SK-N-SH treated with all-trans-retinoic acid at 6 μM for 48 hours (cell line): Measurements from ENCODE around the gene KCNH1.

Source experiments
- ARNTL ChIP-seq: fragments of 450-650 bp; formaldehyde crosslinking; IDR thresholded peaks from 2 replicates; pipeline ENCODE4 v1.5.0; 2020; ENCODE audit warnings: low read depth, mild to moderate bottlenecking, moderate library complexity, borderline replicate concordance
- BACH2 ChIP-seq: fragments of 250-450 bp; sonication (Bioruptor Pico); IDR thresholded peaks from 2 replicates; pipeline ENCODE4 v1.9.0; 2021; ENCODE audit warnings: mild to moderate bottlenecking, borderline replicate concordance
- CSRNP3 ChIP-seq: fragments of 250-450 bp; sonication (Bioruptor Pico); IDR thresholded peaks from 2 replicates; pipeline ENCODE4 v1.5.1; 2021; ENCODE audit warnings: mild to moderate bottlenecking, moderate library complexity
- ESRRG ChIP-seq: fragments of 250-450 bp; sonication (Bioruptor Pico); IDR thresholded peaks from 2 replicates; pipeline ENCODE4 v1.6.1; 2021; ENCODE audit warnings: mild to moderate bottlenecking
- GLIS3 ChIP-seq: fragments of 250-450 bp; sonication (Bioruptor Pico); IDR thresholded peaks from 2 replicates; pipeline ENCODE4 v1.5.0; 2020; ENCODE audit warnings: mild to moderate bottlenecking, moderate library complexity
- ISL1 ChIP-seq: fragments of 250-450 bp; sonication (Bioruptor Pico); IDR thresholded peaks from 2 replicates; pipeline ENCODE4 v2.1.2; 2022; ENCODE audit warnings: mild to moderate bottlenecking, moderate library complexity
- OSR1 ChIP-seq: fragments of 250-450 bp; sonication (Bioruptor Pico); IDR thresholded peaks from 2 replicates; pipeline ENCODE4 v1.8.0; 2022; ENCODE audit warnings: moderate library complexity, mild to moderate bottlenecking, inconsistent platforms
- PATZ1 ChIP-seq: fragments of 250-450 bp; sonication (Bioruptor Pico); IDR thresholded peaks from 2 replicates; pipeline ENCODE4 v1.8.0; 2020; ENCODE audit warnings: mild to moderate bottlenecking, moderate library complexity, borderline replicate concordance
- PPARA ChIP-seq: fragments of 250-450 bp; sonication (Bioruptor Pico); IDR thresholded peaks from 2 replicates; pipeline ENCODE4 v1.5.0; 2020; ENCODE audit warnings: mild to moderate bottlenecking, borderline replicate concordance
- SNAI2 ChIP-seq: fragments of 250-450 bp; sonication (Bioruptor Pico); IDR thresholded peaks from 2 replicates; pipeline ENCODE4 v1.5.0; 2020; ENCODE audit warnings: mild to moderate bottlenecking, moderate library complexity
- TCF4 ChIP-seq: fragments of 250-450 bp; sonication (Bioruptor Pico); IDR thresholded peaks from 2 replicates; pipeline ENCODE4 v1.8.0; 2021; ENCODE audit warnings: mild to moderate bottlenecking, moderate library complexity, borderline replicate concordance
- ZFP30 ChIP-seq: fragments of 450-650 bp; formaldehyde crosslinking; IDR thresholded peaks from 2 replicates; pipeline ENCODE4 v1.5.0; 2022; ENCODE audit warnings: mild to moderate bottlenecking, moderate library complexity

DNA sequence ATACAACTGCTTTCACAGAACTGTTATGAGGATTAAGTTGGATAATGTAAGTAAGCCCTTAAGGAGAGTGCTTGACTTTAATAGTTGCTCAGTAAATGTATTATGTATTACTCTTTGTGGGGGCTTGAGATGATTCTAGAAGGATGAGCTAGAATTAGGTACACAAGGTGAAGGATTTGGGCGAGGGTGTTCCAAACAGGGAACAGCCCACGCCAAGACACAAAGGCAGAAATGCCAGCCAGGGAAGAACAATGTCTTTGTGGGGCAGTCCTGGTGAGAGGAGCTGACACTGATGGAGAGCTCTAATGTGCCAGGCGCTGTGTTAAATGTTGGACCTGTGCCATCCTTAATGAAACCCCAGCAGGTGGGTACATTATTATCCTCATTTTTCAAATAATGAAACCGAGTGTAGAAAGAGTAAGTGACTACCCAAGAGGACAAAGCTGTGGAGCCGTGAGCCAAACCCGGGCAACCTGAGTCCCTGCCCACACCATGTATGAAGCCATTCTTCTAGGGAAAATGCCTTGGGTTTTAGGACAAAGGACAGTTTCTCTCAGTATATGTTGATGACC, 442.8 kb downstream of the KCNH1 start:
- TF ChIP-seq PATZ1 (CRISPR knock-in tag) (no peak), BACH2 (CRISPR knock-in tag) (no peak), ESRRG (CRISPR knock-in tag) (no peak), CSRNP3 (CRISPR knock-in tag) (no peak), ISL1 (CRISPR knock-in tag) (no peak), ARNTL (CRISPR knock-in tag) (no peak), SNAI2 (CRISPR knock-in tag) (no peak), OSR1 (CRISPR knock-in tag) (no peak), GLIS3 (CRISPR knock-in tag) (no peak), PPARA (no peak), ZFP30 (CRISPR knock-in tag) (no peak), TCF4 (CRISPR knock-in tag) (no peak)
